ENCODE data around the gene ROR2. TPM values are rescaled to one million over a fixed set of nuclear protein-coding genes. Genes with fewer than 3 reads are reported as not detected.

Gene ROR2
- total RNA-seq, 1 donor from 2014 or later: 0.32 TPM

DNA sequence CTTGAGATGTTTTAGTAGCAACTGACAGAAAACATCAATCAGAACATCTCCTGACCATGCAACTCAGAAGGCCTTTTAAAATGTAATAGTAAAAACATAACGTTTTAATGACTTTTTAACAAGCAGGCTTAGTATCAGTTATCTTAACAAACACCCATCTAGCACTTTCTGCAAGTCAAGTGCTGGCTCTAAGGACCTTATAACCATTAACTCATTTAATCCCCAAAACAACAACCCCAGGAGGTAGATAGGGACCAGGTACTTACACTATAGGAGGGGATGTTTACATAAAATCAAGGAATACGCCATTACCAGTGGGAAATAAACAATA lies 41.8 kb downstream of the ROR2 start:
- intact Hi-C loops (cut with DNase I): no loop called here
- Histone ChIP-seq H3K4me1 (no peaks in the 10 kb centered on the region), H3K4me3 (no peak overlapping the region), H3K36me3 (no peaks in the 10 kb centered on the region), H3K27me3 (no peaks in the 10 kb centered on the region), H3K27ac (no peak overlapping the region), H3K9me3 (no peaks in the 10 kb centered on the region)
- no peak for DNase-seq (ENCODE audit: low spot score in 2 of 2)
- TF ChIP-seq, protein P1, sequence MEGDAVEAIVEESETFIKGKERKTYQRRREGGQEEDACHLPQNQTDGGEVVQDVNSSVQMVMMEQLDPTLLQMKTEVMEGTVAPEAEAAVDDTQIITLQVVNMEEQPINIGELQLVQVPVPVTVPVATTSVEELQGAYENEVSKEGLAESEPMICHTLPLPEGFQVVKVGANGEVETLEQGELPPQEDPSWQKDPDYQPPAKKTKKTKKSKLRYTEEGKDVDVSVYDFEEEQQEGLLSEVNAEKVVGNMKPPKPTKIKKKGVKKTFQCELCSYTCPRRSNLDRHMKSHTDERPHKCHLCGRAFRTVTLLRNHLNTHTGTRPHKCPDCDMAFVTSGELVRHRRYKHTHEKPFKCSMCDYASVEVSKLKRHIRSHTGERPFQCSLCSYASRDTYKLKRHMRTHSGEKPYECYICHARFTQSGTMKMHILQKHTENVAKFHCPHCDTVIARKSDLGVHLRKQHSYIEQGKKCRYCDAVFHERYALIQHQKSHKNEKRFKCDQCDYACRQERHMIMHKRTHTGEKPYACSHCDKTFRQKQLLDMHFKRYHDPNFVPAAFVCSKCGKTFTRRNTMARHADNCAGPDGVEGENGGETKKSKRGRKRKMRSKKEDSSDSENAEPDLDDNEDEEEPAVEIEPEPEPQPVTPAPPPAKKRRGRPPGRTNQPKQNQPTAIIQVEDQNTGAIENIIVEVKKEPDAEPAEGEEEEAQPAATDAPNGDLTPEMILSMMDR (IDR thresholded peaks at IDR 0.05): no peak

DNA sequence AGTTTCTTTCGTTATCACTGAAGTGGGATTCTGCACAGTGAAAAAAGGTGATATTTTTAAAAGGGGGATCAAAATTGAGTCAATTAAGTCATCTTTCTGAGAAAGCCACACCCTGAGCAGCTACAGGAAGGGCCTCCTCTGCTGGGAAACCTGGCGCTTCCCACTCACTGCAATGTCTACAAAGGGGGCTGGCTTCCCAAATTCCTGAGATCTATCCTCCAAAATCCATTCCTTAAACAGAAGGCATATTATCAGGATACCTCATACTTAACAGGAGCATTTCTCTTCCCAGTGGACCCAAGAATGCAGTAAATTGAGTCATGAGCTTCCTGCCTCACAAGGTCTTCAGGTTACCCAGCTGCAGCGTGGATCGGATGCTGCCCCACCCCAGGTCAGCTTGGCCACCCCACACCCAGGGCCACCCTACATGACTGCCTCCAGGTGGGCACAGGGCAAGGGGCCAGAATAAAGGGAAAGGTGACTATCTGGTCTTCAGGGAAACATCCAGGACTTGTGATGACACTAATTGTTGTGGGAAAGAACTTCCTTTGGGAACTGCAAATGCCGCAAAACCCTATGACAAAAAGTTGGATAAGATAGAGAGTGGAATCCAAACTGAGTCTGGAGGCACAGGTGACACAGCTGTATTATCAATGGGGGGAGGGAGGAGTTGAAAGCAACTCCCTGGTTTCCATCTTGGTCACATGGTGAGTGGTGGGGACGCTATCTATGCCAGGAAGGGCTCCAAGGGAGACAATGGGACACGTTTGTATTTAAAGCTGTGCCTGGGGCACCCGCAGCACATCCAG lies 42.3 kb downstream of the ROR2 start:
- no peaks in the 10 kb centered on the region for H3K27me3 ChIP-seq
- DNase-seq (ENCODE audit: low spot score in 2 of 2): peak in 1 of 2 donors; percentile 22
- H3K36me3 ChIP-seq: no peaks in the 10 kb centered on the region
- H3K4me1 ChIP-seq: no peaks in the 10 kb centered on the region
- TF ChIP-seq, protein P1 (IDR thresholded peaks at IDR 0.05): no peak
- H3K27ac ChIP-seq: no peak overlapping the region
- H3K9me3 ChIP-seq: no peaks in the 10 kb centered on the region
- intact Hi-C loops (cut with DNase I): no loop called here
- H3K4me3 ChIP-seq: no peak overlapping the region

DNA sequence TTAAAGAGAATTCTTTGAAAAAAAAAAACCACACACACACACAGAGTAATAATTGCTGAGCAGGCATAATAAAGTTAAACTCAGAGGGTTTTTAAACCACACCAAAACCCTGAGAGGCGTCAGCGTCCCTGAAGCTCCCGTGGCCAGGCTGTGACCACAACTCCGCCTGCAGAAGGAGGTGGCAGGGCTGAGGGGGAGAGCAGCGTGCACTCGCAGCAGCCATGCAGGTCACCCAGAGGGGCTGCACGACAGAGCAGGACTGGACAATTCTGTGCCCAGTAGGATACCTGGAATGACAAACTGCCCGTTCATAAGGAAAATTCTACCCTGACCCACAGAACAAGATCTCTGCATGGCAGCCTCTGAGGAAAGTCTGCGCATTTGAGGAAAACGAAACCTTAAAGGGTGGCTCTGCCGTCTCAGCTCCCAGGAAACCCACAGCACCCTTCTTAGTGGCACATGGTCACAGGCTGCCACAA lies 44.0 kb downstream of the ROR2 start:
- H3K27ac ChIP-seq: no peak overlapping the region
- no peaks in the 10 kb centered on the region for H3K36me3 ChIP-seq
- no peaks in the 10 kb centered on the region for H3K27me3 ChIP-seq
- H3K4me3 ChIP-seq: peak overlapping the region; percentile 36 to 39
- H3K4me1 ChIP-seq: no peaks in the 10 kb centered on the region
- no peaks in the 10 kb centered on the region for H3K9me3 ChIP-seq
- peak in 1 of 2 donors; percentile 60 for DNase-seq (ENCODE audit: low spot score in 2 of 2)
- TF ChIP-seq, protein P1 (IDR thresholded peaks at IDR 0.05): no peak
- intact Hi-C loops (cut with DNase I): no loop called here

DNA sequence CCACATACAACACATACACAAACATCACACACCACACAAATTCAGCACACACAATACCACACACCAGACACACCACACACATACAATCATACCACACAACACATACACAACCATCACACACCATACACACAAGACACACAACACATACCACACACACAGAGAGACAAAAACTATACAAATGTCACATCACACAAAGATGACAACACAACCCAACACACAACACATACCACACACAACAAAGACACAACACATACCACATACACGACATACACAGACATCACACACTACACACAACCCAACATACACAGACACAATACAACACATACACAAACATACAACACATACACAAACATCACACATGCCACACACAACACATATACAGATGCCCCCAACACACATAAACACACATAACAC lies 44.8 kb downstream of the ROR2 start:
- Histone ChIP-seq H3K27ac (no peak overlapping the region), H3K4me1 (no peaks in the 10 kb centered on the region), H3K9me3 (no peaks in the 10 kb centered on the region), H3K27me3 (no peaks in the 10 kb centered on the region), H3K4me3 (no peak overlapping the region), H3K36me3 (no peaks in the 10 kb centered on the region)
- TF ChIP-seq, protein P1 (IDR thresholded peaks at IDR 0.05): no peak
- intact Hi-C loops (cut with DNase I): no loop called here
- no peak for DNase-seq (ENCODE audit: low spot score in 2 of 2)

DNA sequence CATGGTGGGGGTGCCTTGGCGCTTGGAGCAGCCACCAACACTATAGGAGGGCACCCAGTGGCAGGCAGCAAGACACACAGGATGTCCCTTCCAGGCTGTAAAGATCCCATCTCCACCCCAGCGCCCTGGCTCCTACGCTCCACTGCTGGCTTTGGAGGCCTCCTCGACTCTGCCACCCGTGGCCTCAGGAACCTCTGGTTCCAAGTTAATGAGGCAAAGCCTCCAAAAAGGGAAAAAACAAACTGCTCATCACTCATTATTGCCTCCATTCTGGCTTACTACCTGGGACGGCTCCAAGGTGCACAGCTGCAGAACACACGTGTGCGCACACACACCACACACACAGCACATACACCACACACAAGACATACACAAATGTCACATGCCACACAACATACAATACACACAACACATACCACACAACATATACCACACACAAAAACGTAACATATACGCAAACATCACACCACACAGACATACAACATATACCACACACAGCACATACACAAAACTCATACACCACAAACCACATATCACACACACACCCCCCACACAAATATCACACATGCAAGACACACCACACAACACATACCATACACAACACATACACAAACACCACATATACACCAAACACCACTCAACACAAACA lies 45.3 kb downstream of the ROR2 start:
- H3K4me1 ChIP-seq: no peaks in the 10 kb centered on the region
- H3K27ac ChIP-seq: no peak overlapping the region
- intact Hi-C loops (cut with DNase I): no loop called here
- TF ChIP-seq, protein P1 (IDR thresholded peaks at IDR 0.05): no peak
- H3K4me3 ChIP-seq: no peak overlapping the region
- H3K27me3 ChIP-seq: no peaks in the 10 kb centered on the region
- no peaks in the 10 kb centered on the region for H3K36me3 ChIP-seq
- no peaks in the 10 kb centered on the region for H3K9me3 ChIP-seq
- DNase-seq (ENCODE audit: low spot score in 2 of 2): no peak

All from ascending aorta (tissue), 2 donors.